ENCODE results near the gene ARID3A. TPM values are rescaled to one million over a fixed set of nuclear protein-coding genes. Genes with fewer than 3 reads are reported as not detected.
A peak's percentile ranks its signal among the peaks of the same experiment; 100 is the strongest.
"Not testable (repeated sequence)": the region's sequence is repeated elsewhere in the genome, so short reads cannot be mapped to it uniquely, and the experiment has no call there.

ARID3A gene, protein sequence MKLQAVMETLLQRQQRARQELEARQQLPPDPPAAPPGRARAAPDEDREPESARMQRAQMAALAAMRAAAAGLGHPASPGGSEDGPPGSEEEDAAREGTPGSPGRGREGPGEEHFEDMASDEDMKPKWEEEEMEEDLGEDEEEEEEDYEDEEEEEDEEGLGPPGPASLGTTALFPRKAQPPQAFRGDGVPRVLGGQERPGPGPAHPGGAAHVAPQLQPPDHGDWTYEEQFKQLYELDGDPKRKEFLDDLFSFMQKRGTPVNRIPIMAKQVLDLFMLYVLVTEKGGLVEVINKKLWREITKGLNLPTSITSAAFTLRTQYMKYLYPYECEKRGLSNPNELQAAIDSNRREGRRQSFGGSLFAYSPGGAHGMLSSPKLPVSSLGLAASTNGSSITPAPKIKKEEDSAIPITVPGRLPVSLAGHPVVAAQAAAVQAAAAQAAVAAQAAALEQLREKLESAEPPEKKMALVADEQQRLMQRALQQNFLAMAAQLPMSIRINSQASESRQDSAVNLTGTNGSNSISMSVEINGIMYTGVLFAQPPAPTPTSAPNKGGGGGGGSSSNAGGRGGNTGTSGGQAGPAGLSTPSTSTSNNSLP
- total RNA-seq (2014; rRNA removed; shearing (Covaris generic)): 0.71 and 3.7 TPM in 2 replicates

GRCh38 chr19:925526-926322, at the start of gene ARID3A:
TSS of gene ARID3A (plus strand) at chr19:926035. CDS start at chr19:929529, 3,494 bp downstream.
- DNase-seq (ENCODE audit: low read depth): peak; percentile 78

- DNase-seq (ENCODE audit: low read depth): no peak
Measured at GRCh38 chr19:876089-876488, 49.7 kb upstream of the ARID3A start.

DNA sequence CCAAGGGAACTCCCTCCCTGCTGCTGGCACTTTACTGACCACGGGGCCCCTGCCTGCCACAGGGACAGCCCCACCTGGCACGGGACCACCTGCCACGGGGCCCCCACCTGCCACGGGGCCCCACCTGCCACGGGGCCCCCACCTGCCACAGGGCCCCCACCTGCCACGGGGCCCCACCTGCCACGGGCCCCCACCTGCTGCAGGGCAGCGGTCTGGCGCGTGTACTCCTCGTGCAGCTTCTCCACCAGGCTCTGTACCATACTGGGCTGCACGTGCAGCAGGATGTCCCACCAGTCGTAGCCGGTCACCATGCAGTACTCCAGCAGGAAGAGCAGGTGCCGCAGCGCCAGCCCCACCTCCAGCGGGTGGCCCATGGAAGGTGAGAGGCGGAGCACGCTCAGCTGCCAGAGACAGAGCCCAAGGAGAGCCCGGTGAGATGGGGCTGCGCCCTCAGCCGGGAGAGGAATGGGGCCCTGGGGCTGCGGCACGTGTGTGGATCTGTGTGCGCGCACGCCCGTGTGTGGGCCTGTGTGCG, 49.0 kb upstream of the ARID3A start:
- no peak for DNase-seq (ENCODE audit: low read depth)

- DNase-seq (ENCODE audit: low read depth): not testable (repeated sequence)
Measured at GRCh38 chr19:877992-878660, 47.7 kb upstream of the ARID3A start.

DNA sequence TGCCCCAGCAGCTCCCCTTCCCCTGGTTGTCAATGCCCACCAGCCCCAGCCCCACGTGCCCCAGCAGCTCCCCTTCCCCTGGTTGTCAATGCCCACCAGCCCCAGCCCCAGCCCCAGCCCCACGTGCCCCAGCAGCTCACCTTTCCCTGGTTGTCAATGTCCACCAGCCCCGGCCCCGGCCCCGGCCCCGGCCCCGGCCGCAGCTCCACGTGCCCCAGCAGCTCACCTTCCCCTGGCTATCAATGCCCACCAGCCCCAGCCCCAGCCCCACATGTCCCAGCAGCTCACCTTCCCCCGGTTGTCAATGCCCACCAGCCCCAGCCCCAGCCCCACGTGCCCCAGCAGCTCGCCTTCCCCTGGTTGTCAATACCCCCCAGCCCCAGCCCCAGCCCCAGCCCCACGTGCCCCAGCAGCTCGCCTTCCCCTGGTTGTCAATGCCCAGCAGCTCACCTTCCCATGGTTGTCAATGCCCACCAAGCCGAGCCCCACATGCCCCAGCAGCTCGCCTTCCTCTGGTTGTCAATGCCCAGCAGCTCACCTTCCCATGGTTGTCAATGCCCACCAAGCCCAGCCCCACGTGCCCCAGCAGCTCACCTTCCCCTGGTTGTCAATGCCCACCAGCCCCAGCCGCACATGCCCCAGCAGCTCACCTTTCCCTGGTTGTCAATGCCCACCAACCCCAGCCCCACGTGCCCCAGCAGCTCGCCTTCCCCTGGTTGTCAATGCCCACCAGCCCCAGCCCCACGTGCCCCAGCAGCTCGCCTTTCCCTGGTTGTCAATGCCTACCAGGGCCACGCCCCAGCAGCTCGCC, 46.9 kb upstream of the ARID3A start:
- not testable (repeated sequence) for DNase-seq (ENCODE audit: low read depth)

DNA sequence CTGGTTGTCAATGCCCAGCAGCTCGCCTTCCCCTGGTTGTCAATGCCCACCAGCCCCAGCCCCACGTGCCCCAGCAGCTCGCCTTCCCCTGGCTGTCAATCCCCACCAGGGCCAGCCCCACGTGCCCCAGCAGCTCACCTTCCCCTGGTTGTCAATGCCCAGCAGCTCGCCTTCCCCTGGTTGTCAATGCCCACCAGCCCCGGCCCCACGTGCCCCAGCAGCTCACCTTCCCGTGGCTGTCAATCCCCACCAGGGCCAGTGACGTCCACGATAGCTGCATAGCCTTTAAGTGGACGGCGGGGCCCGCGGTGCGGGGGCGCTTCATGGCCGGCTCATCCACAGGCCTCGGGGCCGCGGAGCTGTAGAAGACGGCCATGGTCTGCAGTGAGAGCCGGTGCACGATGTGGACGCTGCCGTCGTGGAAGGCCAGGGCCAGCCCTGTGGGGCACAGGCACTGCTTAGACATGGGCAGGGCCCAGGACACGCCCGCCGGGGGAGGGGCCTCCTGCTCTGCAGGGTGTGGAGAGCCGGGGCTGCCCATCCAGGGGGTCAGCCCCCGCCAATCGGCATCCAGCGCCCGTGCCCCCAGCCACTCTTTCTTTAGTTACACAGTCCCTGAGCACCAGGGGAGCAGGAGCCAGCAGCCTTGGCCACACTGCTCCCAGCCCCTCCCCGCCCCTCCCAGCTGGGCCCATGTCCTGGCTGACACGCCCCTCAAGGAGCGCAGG, 46.0 kb upstream of the ARID3A start:
- DNase-seq (ENCODE audit: low read depth): no peak

DNA sequence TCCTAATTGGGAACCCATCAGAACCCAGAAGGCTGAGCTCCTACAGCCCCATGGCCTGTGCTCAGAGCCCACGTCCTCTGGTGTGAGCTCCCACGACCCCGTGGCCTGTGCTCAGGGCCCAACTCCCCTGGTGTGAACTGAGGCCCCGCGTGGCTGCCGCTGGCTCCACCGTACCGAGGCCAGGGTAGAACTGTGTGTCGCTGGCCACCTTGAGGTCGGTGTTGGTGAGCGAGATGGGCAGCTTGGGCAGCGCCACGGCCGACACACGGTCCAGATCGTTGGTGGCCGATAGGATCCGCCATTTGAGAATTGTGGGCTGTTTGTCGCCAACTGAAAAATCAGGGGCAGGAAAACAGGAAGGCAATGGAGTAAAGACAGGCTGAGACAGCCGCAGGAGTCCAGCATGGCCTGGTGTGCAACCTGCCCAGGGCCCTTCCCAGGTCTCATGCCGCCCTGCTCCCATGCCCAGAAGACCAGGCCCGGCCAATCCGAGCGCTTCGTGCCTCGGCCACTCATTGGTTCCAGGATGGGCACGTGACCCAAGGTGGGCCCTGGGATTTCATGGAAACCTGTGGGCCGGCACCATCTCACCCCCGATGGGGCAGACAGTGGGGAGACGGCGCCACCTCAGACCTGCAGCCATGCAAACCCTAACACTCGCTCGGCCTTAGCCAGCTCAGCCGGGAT, 44.3 kb upstream of the ARID3A start:
- DNase-seq (ENCODE audit: low read depth): no peak

DNA sequence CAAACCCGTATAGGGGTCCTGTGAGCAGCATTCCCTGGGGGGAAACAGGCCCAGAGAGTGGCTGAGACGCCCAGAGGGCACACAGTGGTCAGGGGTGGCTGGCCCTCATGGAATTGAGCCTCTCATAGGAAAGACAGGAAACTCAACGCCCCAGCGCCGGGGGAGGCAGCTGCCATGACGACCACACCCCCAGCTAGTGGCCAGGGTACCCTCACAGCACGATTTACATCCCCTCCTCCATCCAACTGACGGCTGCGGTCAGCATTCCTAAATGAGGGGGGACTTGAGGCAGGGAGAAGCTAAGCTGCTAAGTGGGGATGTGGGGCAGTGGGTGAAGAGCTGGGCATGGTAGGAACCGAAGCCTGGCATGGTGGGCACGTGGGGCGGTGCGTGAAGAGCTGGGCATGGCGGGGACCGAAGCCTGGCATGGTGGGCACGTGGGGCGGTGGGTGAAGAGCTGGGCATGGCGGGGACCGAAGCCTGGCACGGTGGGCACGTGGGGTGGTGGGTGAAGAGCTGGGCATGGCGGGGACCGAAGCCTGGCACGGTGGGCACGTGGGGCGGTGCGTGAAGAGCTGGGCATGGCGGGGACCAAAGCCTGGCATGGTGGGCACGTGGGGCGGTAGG, 42.9 kb upstream of the ARID3A start:
- DNase-seq (ENCODE audit: low read depth): no peak

DNA sequence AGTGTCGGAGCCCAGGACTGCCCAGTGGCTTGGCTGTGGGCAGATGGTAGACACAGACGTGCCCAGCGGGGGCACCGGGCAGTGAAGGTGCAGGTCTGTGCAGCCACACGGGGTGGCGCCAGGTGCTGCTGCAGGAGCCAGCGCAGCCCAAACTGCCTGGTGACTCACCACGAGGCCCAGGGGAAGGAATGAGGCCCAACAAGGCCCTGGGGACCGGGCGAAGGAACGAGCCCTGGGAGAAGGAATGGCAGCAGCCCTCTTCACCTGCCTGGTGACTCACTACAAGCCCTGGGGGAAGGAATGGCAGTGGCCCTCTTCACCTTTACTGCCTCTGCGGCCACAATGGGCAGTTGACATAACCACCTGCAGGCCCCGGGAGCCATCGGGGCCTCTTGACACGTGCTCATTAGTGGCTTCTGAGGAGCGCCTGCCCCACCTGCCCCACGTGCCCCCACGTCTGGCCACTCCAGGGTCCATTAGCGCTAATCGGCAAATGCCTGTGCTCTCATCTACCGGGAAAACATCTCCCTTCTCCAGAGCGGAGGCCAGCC, 42.1 kb upstream of the ARID3A start:
- peak; percentile 91 for DNase-seq (ENCODE audit: low read depth)

DNA sequence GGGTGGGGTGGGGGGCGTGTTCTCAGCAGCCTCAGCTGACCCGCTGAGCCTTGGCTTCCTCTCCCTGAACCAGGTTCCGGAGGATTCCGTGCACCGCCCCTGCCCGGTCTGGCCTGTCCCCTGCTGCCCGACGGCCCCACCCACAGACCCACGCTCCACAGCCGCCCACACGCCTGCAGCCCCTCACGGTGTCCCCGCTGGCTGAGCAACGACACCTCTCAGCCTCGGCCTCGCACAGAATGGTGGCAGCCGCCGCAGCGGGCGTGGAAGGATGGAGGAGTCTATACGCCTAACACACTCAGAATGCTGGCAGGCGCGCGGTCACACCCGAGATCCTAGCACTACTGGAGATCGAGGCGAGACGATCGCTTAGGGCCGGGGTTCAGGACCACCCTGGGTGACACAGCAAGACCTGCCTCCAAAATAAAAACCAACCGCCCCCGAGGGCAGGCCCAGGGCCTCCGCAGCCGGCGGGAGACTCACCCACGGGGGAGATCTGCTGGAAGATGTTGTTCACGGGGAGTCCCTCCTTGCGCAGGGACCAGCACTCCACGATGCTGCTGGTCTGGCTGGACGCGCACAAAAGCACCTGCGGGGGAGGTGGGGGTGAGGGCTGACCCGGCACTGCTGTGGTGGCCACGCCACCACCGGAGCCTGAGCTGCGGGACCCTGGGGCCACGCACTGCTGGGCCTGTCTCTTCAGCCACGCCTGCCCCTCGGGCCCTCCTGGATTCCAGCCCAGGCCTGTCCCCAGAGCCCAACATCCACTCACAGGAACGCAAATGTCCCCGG, 41.2 kb upstream of the ARID3A start:
- DNase-seq (ENCODE audit: low read depth): no peak

DNA sequence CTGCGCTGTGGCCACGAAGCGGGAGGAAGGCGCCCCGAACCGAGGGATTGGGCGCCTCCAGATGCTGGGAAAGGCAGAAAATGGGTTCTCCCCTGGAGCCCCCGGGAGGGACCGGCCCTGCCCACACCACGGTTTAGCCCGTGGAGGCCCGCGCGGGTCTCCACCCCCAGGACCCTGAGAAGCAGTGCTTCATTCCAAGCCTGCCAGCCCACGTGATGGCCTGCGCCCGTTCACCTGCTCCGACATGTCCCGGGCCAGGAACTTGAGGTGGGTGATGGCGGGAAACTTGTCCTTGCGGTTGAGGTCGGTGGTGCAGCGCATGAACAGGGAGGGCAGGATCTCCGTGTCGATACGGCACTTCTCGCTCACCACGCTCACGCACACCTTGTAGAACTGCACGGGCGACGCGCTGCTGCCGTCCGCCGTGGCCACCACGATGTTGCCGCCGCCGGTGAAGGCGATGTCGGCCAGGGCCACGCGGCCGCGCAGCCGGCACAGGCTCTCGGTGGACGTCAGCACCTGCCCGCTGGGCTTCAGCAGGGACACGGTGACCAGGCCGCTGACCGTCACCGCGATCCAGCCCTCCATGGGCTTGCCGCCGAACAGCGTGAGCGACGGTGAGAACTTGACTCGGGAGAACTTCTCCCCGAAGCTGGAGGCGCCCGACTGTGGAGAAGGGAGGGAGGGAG, 40.2 kb upstream of the ARID3A start:
- no peak for DNase-seq (ENCODE audit: low read depth)

DNA sequence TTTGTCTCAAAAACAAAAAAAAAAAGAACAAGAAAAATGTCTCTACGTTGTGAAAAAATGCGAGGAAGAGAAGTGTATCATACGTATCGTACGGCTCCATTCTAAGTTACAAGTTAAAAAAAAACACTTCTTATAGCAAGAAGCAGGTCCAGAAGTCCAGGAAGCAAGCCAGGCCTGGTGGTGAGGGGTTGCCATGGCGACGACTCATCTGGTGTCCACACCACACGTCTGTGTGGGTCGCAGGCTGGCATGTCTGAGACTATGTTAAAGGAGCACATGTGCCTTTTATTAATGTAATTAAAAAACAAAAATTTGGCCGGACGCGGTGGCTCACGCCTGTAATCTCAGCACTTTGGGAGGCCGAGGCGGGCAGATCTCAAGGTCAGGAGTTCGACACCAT, 38.8 kb upstream of the ARID3A start:
- DNase-seq (ENCODE audit: low read depth): peak; percentile 71

GRCh38 chr19:887599-887998, 38.2 kb upstream of the ARID3A start:
- DNase-seq (ENCODE audit: low read depth): no peak

- DNase-seq (ENCODE audit: low read depth): no peak
Measured at GRCh38 chr19:888581-889385, 37.1 kb upstream of the ARID3A start.

- no peak for DNase-seq (ENCODE audit: low read depth)
Measured at GRCh38 chr19:889662-890295, 36.1 kb upstream of the ARID3A start.

- no peak for DNase-seq (ENCODE audit: low read depth)
Measured at GRCh38 chr19:890831-891230, 35.0 kb upstream of the ARID3A start.

Measured in M059J (cell line).